Activated CD4-positive, alpha-beta T cell treated with anti-CD3 and anti-CD28 coated beads for 36 hours (primary cell): Measurements from ENCODE around the gene AWAT2. TPM values are rescaled to one million over a fixed set of nuclear protein-coding genes. Genes with fewer than 3 reads are reported as not detected.

Source experiments
- ATAC-seq: fragments of 200-7000 bp; cut with Tn5 transposase; one replicate; pipeline ENCODE4 v1.10.0; 2021; ENCODE audit warnings: mild to moderate bottlenecking, moderate library complexity
- CTCF ChIA-PET: fragments of 350-600 bp; sonication (Branson Sonifier 250); formaldehyde crosslinking; loops from one replicate; lab custom pipeline; 2021; ENCODE audit warnings: antibody characterized with exemption; lab: Charles Lee
- POLR2A ChIA-PET: fragments of 350-600 bp; sonication (Branson Sonifier 250); formaldehyde crosslinking; loops from one replicate; lab custom pipeline; 2021; ENCODE audit warnings: antibody characterized with exemption, inconsistent platforms; lab: Charles Lee
- DNase-seq: peaks from one replicate; pipeline ENCODE4 v3.0.0-alpha.2; 2020
- H3K27ac Mint-ChIP-seq: one replicate; pipeline ENCODE4 v1.8.0; 2021; ENCODE audit warnings: mixed read lengths
- H3K27me3 Mint-ChIP-seq: one replicate; pipeline ENCODE4 v1.8.0; 2021; ENCODE audit warnings: mixed read lengths
- H3K36me3 Mint-ChIP-seq: one replicate; pipeline ENCODE4 v1.8.0; 2021; ENCODE audit warnings: low read depth, mixed read lengths
- H3K4me1 Mint-ChIP-seq: one replicate; pipeline ENCODE4 v1.8.0; 2021; ENCODE audit warnings: mixed read lengths
- H3K4me3 Mint-ChIP-seq: one replicate; pipeline ENCODE4 v1.8.0; 2021; ENCODE audit warnings: mild to moderate bottlenecking, moderate library complexity, mixed read lengths
- H3K9me3 Mint-ChIP-seq: one replicate; pipeline ENCODE4 v1.8.0; 2021; ENCODE audit warnings: low read depth, mixed read lengths
- intact Hi-C, 2 experiments: fragments of 100-400 bp; cut with DNase I in 1 of 2; cut with micrococcal nuclease in 1 of 2; formaldehyde crosslinking; loops; one replicate each; pipeline versions ENCODE4 v1.14.2 to v1.15.1; 2022 to 2024; cut with DNase I, micrococcal nuclease
- total RNA-seq, 2 experiments: library from RNA; stranded (reverse); gene quantifications; one replicate each; pipeline ENCODE4 v1.2.3, GENCODE V29; 2021

Gene AWAT2
- total RNA-seq, 2 experiments from 2014 or later: not detected

DNA sequence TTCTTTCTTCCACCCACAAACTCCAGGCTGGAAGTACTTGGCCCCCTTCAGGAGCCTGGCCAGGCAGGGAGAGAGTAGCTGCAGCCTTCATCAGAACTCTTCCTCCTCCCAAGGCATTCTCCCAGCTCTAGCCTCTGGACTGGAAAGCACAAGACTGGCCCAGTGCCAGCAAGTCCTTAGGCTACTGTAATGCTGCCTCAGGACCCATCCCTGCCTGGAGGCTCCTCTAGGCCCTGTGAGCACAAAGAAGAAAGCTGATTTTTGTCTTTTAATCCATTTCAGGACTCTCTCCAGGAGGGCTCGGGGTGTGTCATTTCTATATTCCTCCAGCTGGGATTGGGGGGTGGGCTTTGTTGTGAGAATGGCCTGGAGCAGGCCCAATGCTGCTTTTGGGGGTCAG lies 10.8 kb downstream of the AWAT2 start:
- Mint-ChIP-seq H3K27me3 (no peaks in the 10 kb centered on the region), H3K4me1 (no peaks in the 10 kb centered on the region), H3K9me3 (no peaks in the 10 kb centered on the region), H3K36me3 (no peaks in the 10 kb centered on the region), H3K27ac (no peak overlapping the region), H3K4me3 (no peak overlapping the region)
- ATAC-seq: no peak
- CTCF ChIA-PET: no interaction called here
- intact Hi-C loops: no loop called here
- POLR2A ChIA-PET: no interaction called here
- DNase-seq: no peak

- no peak for DNase-seq
- POLR2A ChIA-PET: no interaction called here
- intact Hi-C loops: no loop called here
- no peak for ATAC-seq
- no peaks in the 10 kb centered on the region for H3K27me3 Mint-ChIP-seq
- no peak overlapping the region for H3K27ac Mint-ChIP-seq
- no peaks in the 10 kb centered on the region for H3K36me3 Mint-ChIP-seq
- H3K4me3 Mint-ChIP-seq: no peak overlapping the region
- no peaks in the 10 kb centered on the region for H3K4me1 Mint-ChIP-seq
- no peaks in the 10 kb centered on the region for H3K9me3 Mint-ChIP-seq
- CTCF ChIA-PET: no interaction called here
Observed at GRCh38 chrX:70038515-70038914, 11.2 kb downstream of the AWAT2 start.

GRCh38 chrX:70034646-70035045 lies 15.1 kb downstream of the AWAT2 start:
- H3K27me3 Mint-ChIP-seq: no peaks in the 10 kb centered on the region
- no peaks in the 10 kb centered on the region for H3K9me3 Mint-ChIP-seq
- H3K4me3 Mint-ChIP-seq: no peak overlapping the region
- no peak for DNase-seq
- intact Hi-C loops: loop anchor here (5.0 kb wide), 2 partner anchors 63 to 398 kb away; no protein-coding TSS in a partner anchor
- H3K27ac Mint-ChIP-seq: no peak overlapping the region
- no peak for ATAC-seq
- no peaks in the 10 kb centered on the region for H3K4me1 Mint-ChIP-seq
- CTCF ChIA-PET: interaction anchor here (1.9 kb wide), 1 partner anchor 62 kb away, joined by 8 read pairs; no protein-coding TSS in a partner anchor
- no peaks in the 10 kb centered on the region for H3K36me3 Mint-ChIP-seq
- POLR2A ChIA-PET: no interaction called here

- ATAC-seq (peak; percentile 61), DNase-seq (peak; percentile 64)
- no peak overlapping the region for H3K27ac Mint-ChIP-seq
- intact Hi-C loops: loop anchor here (1.0 to 5.0 kb wide), 3 partner anchors 64 to 399 kb away; no protein-coding TSS in a partner anchor
- H3K9me3 Mint-ChIP-seq: no peaks in the 10 kb centered on the region
- H3K36me3 Mint-ChIP-seq: no peaks in the 10 kb centered on the region
- no peak overlapping the region for H3K4me3 Mint-ChIP-seq
- H3K27me3 Mint-ChIP-seq: no peaks in the 10 kb centered on the region
- CTCF ChIA-PET: interaction anchor here (0.6 to 1.9 kb wide), 4 partner anchors 31 to 1358 kb away, joined by 3 to 8 read pairs (median 4); partner anchors contain the start of gene IGBP1
- POLR2A ChIA-PET: no interaction called here
- no peaks in the 10 kb centered on the region for H3K4me1 Mint-ChIP-seq
Observed at GRCh38 chrX:70033348-70034051, 16.2 kb downstream of the AWAT2 start.

DNA sequence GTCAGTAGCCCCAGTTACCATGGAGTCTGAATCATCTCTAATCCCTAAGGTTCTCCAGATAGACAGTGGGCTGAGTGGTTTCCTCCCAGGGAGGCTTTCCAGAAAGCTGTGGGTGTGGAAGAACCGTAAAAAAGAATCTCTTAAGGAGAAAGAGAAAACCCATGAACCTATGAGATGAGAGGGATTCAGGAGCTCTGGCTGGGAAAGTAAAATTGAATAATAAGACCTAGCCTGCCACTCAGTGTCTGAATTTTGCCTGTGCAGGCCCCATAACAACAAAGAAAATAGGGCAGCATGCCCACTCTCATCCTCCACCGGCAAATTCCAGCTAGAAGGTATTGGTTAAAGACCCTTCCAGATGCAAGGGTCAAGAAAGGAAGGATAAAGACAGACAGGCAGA lies 16.9 kb downstream of the AWAT2 start:
- ATAC-seq: no peak
- H3K9me3 Mint-ChIP-seq: no peaks in the 10 kb centered on the region
- no peak overlapping the region for H3K27ac Mint-ChIP-seq
- H3K27me3 Mint-ChIP-seq: no peaks in the 10 kb centered on the region
- H3K4me1 Mint-ChIP-seq: no peaks in the 10 kb centered on the region
- ChIA-PET CTCF (interaction anchor here (0.6 to 1.9 kb wide), 5 partner anchors 31 to 1359 kb away, joined by 3 to 8 read pairs (median 3); partner anchors contain the start of gene IGBP1), POLR2A (no interaction called here)
- intact Hi-C loops: loop anchor here (1.0 to 5.0 kb wide), 3 partner anchors 65 to 400 kb away; no protein-coding TSS in a partner anchor
- H3K36me3 Mint-ChIP-seq: no peaks in the 10 kb centered on the region
- H3K4me3 Mint-ChIP-seq: no peak overlapping the region
- no peak for DNase-seq

- ChIA-PET POLR2A (no interaction called here), CTCF (interaction anchor here (0.7 to 3.0 kb wide), 7 partner anchors 9 to 492 kb away, joined by 3 to 13 read pairs (median 4); no protein-coding TSS in a partner anchor)
- H3K27me3 Mint-ChIP-seq: no peaks in the 10 kb centered on the region
- ATAC-seq (peak; percentile 78), DNase-seq (peak; percentile 50)
- intact Hi-C loops: loop anchor here (1.0 to 5.0 kb wide), 4 partner anchors 67 to 537 kb away; no protein-coding TSS in a partner anchor
- H3K36me3 Mint-ChIP-seq: no peaks in the 10 kb centered on the region
- H3K4me3 Mint-ChIP-seq: no peak overlapping the region
- H3K4me1 Mint-ChIP-seq: peaks cover 8% of the 10 kb centered on the region
- no peak overlapping the region for H3K27ac Mint-ChIP-seq
- H3K9me3 Mint-ChIP-seq: no peaks in the 10 kb centered on the region
Observed at GRCh38 chrX:70030301-70030767, 19.4 kb downstream of the AWAT2 start.

DNA sequence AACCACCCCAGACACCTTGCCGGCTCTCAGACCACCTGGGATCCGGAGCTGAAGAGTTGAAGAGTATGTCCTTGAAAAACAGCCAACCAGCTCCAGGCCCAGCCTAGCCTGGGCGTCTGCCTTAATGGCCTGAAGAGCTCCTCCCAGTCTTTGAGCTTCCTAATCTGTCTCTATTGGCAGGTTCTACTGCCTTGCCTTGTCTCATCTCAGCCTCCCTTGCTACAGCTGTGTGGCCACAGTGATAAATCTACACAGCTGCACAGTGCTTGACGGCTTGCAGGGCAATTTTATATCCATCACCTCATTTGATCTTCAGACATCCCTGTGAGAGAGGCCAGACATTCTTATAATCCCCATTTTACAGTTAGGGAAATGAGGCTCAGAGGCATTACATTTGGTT lies 19.9 kb downstream of the AWAT2 start:
- no peaks in the 10 kb centered on the region for H3K27me3 Mint-ChIP-seq
- CTCF ChIA-PET: interaction anchor here (0.7 to 3.0 kb wide), 6 partner anchors 9 to 492 kb away, joined by 3 to 13 read pairs (median 4); no protein-coding TSS in a partner anchor

DNA sequence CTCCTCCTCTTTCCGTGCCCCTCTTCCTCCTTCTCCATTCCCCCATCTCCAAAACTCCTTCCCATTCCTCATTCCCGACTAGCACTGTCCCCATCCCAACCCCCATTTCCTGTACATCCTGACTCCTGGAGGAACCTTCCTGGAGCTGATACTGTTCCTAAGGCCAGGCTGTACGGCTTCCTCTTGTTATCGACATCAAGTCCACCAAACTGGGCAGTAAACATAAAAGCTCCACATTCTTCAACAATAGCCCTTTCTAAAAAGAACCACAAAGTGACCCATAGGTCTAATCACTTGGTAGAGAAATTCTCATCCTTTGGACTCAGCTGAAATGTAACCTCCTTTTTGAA lies 22.9 kb downstream of the AWAT2 start:
- POLR2A ChIA-PET: no interaction called here

More for the DNA sequence above, 19.9 kb downstream of the AWAT2 start:
- Mint-ChIP-seq H3K4me1 (peaks cover 8% of the 10 kb centered on the region), H3K27ac (no peak overlapping the region), H3K4me3 (no peak overlapping the region), H3K36me3 (no peaks in the 10 kb centered on the region), H3K9me3 (no peaks in the 10 kb centered on the region)
- ATAC-seq (no peak), DNase-seq (no peak)
- POLR2A ChIA-PET: no interaction called here
- intact Hi-C loops: loop anchor here (1.0 to 5.0 kb wide), 4 partner anchors 67 to 537 kb away; no protein-coding TSS in a partner anchor

GRCh38 chrX:70026112-70026850 lies 23.5 kb downstream of the AWAT2 start:
- DNase-seq: no peak
- Mint-ChIP-seq H3K27me3 (no peaks in the 10 kb centered on the region), H3K4me1 (peaks cover 8% of the 10 kb centered on the region), H3K36me3 (no peaks in the 10 kb centered on the region), H3K27ac (no peak overlapping the region), H3K9me3 (no peaks in the 10 kb centered on the region), H3K4me3 (no peak overlapping the region)
- no peak for ATAC-seq
- POLR2A ChIA-PET: no interaction called here
- CTCF ChIA-PET: interaction anchor here (0.7 to 0.9 kb wide), 2 partner anchors 10 to 485 kb away, joined by 3 read pairs; no protein-coding TSS in a partner anchor
- intact Hi-C loops: no loop called here

More for the DNA sequence above, 22.9 kb downstream of the AWAT2 start:
- Mint-ChIP-seq H3K36me3 (no peaks in the 10 kb centered on the region), H3K27ac (no peak overlapping the region), H3K27me3 (no peaks in the 10 kb centered on the region), H3K4me1 (peaks cover 8% of the 10 kb centered on the region), H3K4me3 (no peak overlapping the region), H3K9me3 (no peaks in the 10 kb centered on the region)
- intact Hi-C loops: no loop called here
- CTCF ChIA-PET: interaction anchor here (0.7 to 0.9 kb wide), 2 partner anchors 9 to 485 kb away, joined by 3 read pairs; no protein-coding TSS in a partner anchor
- ATAC-seq (no peak), DNase-seq (no peak)

GRCh38 chrX:70025464-70025863 lies 24.3 kb downstream of the AWAT2 start:
- Mint-ChIP-seq H3K27ac (no peak overlapping the region), H3K9me3 (no peaks in the 10 kb centered on the region), H3K27me3 (no peaks in the 10 kb centered on the region), H3K4me3 (no peak overlapping the region), H3K4me1 (peaks cover 8% of the 10 kb centered on the region), H3K36me3 (no peaks in the 10 kb centered on the region)
- POLR2A ChIA-PET: no interaction called here
- no peak for ATAC-seq
- DNase-seq: no peak
- CTCF ChIA-PET: interaction anchor here (0.6 kb wide), 1 partner anchor 393 kb away, joined by 3 read pairs; no protein-coding TSS in a partner anchor
- intact Hi-C loops: no loop called here

DNA sequence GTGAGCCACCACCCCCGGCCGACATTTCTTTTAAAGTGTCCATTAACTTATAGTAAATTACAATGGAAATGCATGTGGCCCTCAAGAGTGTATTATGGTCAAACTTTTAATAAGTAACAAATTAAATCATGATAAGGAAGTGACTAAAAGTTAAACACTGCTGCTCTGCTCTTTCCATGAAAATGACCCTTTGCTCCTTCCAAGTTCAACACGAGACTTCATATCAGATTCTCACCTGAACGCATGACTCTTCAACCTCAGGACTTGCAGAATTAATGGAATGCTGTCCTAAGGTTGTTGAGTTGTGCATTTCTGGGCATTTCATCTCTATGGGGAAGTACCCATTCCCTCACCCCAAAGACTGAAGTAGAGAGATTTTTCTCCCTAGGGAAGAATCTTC lies 27.1 kb downstream of the AWAT2 start:
- DNase-seq: no peak
- no peaks in the 10 kb centered on the region for H3K36me3 Mint-ChIP-seq
- ATAC-seq: no peak
- POLR2A ChIA-PET: no interaction called here
- peaks cover 2% of the 10 kb centered on the region for H3K9me3 Mint-ChIP-seq
- CTCF ChIA-PET: no interaction called here
- H3K4me3 Mint-ChIP-seq: no peak overlapping the region
- peaks cover 8% of the 10 kb centered on the region for H3K4me1 Mint-ChIP-seq
- no peak overlapping the region for H3K27ac Mint-ChIP-seq
- H3K27me3 Mint-ChIP-seq: no peaks in the 10 kb centered on the region
- intact Hi-C loops: no loop called here
